UCSD-AML1 (cell line): Measurements from ENCODE around the gene KIF18B.
A peak's percentile ranks its signal among the peaks of the same experiment; 100 is the strongest.
"Not testable (repeated sequence)": the region's sequence is repeated elsewhere in the genome, so short reads cannot be mapped to it uniquely, and the experiment has no call there.

Experiments
- DNase-seq: peaks from one replicate; lab custom pipeline; 2025; ENCODE audit not compliant: unreplicated experiment; lab: John Stamatoyannopoulos, UW

Gene KIF18B

DNA sequence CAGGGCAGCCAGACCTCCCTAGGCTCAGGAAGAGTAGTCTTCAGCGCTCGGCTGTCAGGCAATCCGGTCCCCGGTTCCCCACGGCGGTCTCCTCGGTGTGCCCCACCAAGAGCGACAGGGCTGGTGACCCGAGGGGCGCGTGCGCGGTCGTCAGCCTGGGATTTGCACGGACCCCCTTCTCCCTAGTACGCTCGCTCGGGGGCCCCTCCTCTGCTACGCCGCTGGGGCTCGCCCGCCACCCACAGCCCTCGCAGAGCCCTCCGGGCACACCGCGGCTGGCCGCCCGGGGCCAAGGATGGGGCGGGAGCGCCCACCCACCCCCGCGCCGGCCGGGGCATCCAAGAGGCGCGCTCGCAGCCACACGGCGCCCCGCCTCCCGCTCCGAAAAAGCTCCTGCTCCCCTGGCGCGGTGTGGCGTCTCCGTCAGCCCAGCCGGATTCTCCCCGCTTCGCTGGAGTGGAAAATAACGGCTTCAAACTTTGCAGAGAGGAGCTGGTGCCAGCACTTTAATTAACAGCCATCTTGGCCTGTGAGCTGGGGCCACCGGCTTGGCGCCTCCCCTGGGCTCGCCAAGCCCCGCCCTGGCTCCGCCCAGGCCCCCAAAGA is 22.7 kb upstream of the KIF18B start:
- no peak for DNase-seq

DNA sequence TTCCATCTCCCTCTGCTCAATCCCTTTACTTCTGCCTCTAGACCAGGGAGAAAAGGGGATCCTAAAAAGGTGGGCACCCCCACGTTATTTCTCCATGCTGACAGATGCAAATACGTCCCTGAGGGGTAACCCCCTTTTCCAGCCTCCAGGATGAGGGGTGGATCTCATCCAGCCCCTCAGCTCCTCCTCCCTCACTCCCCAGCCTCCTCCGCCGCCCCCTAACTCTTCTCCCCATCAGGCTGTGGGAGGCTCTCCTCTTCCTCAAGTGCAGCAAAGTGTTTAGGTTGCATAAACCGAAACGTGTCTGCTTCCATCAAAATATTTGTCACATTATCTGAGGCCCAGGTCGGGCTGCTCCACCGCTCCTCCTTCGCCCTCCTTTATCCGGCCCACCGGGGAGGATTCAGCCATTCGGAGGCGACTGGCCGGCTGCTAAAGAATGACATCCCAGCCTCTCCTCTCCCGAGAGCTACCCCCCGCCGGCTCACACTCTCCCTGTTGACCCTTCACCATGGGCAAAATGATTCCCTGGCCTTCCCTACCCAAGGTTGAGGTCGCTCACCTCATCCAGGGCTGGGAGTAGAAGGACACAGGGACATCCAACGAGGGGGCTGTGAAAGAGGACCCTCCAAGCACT is 21.7 kb upstream of the KIF18B start:
- DNase-seq, result no peak

DNA sequence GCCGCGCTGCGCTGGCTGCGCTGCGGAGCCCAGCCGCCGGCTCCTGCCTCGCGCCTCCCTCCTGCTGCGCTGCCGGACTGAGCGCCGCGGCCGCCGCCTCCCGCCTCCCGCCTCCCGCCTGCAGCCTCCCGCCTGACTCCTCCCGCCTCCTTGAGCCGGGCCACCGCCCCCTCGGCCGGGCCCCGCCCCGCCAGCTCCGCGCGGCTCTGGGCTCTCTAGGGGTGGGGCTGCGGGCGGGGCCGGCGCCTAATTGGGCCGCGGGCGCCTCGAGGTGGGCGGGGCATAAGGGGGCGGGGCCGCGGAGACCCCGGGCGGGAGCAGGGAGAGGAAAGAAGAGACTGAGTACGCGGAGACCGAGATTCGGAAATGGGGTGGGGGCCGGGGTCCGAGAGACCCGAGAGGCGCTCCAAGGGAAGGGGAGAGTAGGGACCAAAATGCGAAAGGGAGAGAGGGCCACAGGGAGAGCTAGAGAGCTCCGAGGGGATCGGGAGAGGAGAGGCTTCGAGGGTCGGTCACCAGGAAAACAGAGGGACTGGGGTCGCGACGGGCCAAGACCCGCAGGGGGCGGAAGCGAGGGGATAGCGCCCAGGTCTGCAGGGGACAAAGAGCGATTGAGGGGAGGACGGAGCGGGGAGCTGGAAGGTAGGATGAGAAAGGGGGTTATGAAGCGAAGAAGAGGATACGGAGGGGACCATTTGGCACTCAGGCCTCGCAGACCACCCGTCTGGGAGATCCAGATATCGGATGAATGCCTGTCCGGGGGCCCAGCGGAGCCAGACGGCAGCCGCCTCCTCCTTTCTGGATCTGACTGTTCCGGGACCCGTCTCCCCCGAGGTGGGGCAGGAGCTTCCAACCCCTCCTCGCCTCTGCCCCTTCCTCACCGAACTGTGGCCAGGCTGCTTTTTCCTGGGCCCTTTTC is 20.9 kb upstream of the KIF18B start, which contains the start of gene C1QL1:
Gene C1QL1, minus strand, starts transcription at position 79 of the 919 bp plus-strand sequence. CDS start 255 bp downstream, outside the sequence.
- DNase-seq, result peak; percentile 92

DNA sequence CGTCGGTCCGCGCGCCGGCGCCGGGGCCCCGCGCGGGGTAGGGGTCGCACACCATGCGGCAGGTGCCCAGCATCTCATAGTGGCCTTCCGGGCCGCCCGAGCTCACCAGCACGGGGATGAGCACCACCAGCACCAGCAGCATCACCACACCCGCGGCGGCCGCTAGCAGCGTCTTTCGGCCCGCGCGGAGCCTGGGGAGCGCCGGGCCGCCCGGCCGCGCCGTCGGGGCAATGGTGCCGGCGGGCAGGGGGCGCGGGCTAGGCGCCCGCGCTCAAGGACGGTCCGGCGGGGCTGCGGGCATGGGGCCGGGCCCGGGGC is 20.3 kb upstream of the KIF18B start:
- DNase-seq, result no peak

DNA sequence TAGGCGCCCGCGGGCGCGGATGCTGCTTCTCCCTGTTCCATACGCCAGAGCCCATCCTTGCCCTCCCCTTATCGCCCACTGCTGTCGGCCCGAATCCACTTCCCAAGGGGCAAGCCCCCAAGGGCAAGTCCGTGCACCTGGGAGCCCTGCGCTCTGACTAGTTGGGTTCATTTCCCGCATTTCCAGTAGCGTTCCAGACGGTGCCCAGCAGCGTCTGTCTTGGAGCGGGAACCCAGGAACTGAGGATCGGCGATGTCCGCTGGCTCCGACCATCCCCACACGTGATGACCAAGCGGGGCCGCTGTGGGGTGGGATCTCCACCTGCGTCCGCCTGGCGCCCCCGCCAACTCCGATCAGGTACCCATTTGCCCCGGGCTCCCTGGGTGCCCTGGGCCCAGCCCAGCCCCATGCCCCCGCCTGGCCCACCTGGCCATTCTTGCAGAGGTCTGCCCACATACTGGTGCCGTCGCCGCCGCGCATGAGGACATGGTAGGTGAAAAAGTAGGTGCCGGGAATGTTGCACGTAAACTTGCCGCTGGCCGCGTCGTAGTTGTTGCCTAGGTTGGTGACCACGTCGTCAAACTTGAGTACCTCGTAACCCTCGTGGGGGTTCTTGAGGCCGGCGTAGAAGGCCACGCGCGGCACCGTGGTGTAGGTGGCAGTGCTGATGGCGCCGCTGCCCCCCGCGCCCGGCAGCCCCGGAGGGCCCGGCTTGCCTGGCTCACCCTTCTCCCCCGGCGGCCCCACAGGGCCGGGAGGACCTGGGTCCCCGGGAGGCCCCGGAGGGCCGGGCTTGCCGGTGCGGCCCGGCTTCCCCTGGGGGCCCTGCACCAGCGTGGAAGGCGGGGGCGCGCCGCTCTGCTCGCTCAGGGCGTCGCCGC is 19.7 kb upstream of the KIF18B start:
- no peak for DNase-seq

DNA sequence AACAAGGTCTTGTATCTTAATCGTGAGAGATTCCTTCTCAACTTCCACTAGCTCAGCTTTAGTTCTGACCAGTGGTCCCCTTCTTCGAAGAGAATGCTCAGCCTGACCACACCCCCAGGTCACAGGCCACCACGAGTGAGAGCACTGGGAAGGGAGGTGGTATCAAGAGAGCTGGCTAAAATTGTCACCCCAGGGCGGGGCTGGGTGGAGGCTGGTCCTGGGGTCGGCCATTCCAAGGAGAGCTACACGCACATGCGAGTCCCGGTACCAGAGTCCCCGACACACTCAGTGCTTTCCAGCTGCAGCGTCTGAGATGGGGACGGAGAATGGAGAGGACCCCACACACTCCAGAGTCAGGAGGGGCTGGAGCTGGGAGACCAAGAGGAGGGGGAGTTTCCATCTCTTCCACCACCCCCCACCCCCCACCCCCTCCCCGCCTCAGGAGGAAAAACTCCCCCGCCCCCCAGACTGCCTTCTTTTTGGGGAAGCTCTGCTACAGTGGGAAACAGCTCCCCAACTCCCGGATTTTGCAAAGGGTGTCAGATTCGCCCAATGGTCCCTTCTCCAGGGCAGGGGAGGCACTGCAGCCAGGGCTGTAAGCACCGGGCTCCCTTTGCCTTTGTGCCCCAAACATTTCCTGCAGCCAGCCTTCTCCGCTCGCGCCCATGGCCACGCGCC is 18.9 kb upstream of the KIF18B start:
- no peak for DNase-seq

DNA sequence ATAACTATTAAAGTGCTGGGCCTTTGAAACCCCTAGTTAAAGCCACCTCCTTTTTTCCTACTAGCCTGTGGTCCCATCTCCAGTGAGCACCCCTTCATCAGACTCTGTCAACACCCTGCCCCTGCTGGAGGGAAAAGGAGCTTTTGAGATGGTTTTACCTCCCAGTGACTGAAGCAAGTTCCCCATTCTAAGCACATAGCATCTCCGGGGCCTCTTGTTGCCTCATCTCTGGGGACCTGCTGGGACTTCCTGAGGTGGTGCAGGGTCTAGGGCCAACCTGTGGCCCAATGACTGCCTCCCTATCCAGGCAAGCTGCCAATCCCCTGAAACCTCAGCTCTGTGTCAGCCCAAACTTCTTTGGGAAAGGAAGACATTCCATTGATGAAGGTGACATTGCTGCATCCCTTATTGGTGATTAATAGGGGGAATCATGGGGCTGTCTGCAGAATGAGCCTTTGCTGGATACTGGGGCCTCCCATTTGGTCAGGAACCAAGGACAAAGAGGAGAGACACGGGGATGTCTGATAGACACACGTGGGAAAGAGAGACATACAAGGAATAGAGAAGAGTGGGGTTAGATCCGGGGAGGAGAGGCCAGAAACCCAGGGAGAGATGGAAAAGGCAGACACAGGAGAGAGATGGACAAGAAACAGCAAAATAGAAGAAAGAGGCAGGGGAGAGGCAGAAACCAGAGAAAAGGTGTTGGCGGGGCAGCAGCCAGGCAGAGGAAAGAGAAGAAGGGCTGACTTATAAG is 18.1 kb upstream of the KIF18B start:
- DNase-seq, result no peak

DNA sequence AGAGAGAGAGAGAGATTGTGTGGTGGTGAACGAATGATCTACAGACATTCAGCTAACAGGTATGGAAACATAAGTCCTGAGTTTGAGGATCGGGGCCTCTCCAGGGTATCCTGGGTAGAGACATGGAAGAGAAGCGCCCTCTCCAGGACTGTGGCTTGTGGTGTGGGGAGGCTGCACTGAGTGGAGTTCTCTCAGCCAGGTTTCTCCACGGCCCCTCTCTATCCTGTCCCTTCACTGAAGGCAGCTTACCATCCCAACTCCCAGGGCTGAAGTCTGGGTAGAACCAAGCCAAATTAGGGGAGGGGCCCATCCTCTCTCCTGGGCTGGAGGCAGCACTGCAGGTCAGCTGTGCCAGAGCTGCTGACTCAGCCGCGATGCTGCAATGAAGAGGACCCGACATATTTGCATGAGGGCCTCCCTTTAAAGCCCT is 14.4 kb upstream of the KIF18B start:
- DNase-seq, result no peak

DNA sequence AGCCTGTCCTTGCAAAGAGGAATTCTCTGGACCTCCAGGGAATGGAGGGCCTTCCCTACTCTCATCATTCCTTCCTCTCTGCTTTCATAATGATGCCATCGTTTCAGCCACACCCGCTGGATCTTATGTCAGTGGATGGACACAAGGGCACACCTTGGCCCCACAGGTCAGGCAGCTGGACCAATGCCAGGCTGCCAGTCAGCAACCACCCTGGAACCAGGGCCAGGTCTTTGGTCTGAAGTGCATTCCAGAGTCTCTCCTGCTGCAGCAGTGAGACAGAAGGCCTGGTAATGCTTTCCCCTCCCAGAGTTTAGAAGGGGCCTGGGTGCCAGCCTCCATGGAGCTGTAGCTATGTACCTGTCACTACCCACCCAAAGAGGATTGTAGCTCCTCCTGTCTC is 13.1 kb upstream of the KIF18B start:
- no peak for DNase-seq

DNA sequence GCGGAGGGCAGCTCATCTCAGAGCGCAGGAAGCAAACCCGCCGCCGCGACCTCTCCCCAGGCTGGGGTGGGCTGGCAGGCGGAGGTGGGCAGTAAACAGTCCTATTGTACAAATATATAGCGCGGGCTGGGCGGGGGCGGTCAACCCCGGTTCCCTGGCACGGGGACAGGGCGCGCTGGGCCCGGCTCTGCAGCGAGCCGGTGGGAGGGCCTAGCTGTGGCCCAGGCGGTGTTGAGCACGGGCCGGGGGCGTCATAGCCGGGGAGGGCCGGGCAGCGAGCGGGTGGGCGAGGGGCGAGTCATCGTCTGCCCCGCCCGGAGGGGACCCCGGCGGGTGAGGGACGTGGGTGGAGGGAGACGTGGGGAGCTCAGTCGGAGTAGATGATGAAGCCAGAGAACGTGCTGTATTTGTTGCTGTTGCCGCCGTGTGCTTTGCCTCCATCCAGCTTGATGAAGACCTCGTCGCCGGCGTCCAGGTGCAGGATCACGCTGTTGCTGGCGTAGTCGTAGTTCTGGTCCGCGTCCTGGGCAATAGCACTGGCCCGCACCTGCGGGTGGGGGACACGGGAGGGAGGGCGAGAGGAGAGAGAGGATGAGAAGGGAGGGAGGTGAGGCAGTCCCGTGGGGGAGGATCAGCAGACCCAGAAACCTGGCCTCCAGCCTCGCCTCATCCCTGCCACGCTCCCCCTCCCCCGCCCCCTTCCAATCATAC is 12.4 kb upstream of the KIF18B start:
- no peak for DNase-seq

DNA sequence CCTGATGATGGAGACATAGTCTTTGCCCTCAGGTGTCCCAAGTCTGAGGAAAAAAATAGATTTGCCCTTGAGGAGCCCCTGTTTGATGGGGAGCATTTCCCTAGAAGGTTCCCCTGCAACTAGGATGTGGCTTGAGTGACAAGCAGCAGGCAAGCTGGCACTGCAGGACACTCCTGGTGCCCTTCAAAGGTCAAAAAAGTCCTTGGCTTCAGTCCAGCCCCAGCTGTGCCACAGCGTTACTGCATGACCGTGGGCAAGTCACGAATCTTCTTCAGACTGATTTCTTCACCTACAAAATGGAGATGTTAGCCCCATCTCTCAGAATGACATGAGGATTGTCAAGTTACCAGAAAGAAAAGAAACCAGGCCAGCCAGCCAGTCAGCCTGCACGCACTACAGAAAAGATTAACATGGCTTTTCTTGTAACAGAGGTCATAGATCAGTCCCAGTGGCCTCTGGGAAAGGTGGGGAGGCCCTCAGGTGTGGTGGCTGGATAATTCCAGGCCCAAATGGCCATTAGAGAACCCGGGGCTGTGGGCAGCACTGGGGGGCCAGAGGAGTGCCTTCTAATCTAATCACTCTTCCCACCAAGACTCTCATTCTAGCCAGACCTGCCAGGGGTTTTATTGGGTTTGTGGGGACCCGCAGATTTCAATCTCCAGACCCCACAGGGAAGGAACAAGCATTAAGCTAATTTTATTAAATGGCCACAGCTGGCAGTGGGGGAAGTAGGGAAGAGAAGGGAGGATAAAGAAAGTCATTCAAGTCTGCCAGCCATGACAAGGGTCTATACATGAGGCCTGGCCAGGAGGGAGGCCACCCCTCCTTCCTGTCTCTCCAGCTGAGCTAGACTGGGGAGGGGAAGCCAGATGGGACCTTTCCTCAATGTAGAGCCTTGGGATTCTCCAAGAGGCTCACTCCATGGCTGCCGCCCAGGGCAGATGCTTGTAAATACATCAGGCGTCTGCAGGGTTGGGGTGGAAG is 9.7 kb upstream of the KIF18B start:
- DNase-seq, result no peak

DNA sequence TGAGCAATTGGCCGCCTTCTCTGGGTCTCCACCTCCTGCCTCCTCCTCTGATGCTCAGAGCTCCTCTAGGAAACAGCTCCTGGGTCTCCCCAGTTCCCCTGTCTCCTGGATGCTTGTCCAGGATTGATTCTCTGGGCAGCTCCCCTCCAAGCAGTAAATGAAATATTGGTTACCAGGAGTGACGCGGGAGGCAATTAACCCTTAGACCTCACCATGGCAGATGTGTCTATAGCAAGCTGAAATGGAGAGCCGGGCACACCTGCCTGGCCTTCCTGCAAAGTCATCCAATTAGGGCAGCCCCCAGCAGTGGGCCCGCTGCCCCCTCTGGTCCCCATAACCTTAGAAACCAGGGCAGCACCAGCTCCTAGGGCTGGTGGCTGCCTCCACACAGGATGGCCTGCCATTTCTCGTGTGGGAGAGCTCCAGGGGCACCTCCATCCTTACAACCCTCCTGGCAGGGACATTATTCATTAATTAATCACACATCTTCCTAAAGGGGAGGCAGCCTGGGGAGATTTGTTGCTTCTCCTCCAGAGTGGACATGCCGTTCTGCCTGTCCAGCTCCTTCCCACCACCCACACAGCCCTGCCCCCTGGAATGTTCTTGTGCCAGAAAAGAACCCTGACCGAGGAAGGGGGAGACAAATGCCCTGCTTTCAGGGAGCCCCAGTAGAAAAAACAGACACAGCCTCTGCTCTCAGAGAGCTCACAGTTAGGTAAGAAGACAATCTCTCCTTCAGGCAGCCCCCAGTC is 8.3 kb upstream of the KIF18B start:
- no peak for DNase-seq

DNA sequence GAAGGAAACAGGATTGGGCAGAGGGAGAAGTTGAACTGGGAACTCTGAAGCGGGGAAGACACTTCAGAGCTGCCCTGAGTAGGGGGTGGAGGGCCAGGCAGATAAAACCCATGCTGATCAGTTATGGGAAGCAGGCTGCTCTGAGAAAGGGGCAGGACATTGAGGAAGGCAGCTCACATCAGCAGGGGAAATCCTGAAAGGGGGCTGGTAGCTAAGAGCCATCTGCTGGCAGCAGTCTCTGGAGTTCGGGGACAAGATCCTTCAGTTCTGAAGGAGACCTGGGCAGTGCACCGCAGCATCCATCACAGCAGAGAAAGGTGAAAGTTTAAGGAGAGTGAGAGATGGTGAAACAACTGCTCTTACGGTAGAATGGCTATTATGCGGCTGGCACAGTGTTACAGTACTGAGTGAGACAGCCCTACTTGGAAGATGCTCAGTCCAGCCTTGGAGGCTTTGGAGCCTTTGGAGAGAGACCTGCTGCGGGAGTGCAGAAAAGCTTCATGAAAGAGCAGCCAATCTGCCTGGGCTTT is 5.4 kb upstream of the KIF18B start:
- DNase-seq, result no peak

DNA sequence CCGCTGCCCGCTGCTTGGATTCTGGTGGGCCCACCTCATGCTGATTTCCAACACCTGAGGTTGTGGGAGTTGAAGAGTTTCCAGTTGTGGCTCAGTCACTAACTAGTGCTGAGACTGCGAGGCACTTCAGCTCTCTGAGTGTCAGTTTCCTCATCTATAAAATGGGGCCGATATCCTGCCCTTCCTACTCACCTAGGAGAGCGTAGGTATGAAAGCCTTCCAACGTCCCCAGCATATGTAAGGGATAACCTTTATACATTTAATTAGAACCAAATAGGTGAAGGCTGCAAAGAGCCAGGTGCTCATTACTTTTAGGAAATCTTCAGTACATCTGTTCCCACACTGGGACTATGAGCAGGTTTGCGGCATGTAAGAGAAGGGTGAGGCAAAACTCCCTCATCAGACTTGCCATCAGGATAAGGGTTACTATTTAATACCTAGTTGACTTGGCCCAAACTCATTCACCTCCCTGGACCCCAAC is 782 bp upstream of the KIF18B start:
- DNase-seq, result no peak

DNA sequence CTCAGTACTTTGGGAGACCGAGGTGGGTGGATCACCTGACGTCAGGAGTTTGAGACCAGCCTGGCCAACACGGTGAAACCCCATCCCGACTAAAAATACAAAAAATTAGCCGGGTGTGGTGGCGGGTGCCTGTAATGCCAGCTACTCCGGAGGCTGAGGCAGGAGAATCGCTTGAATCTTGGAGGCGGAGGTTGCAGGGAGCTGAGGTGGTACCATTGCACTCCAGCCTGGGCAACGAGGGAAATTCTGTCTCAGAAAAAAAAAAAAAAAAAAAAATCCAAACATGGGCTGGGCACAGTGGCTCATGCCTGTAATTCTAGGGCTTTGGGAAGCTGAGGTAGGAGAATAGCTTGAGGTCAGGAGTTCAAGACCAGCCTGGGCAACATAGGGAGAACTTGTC is 1.9 kb downstream of the KIF18B start:
- DNase-seq, result not testable (repeated sequence)

DNA sequence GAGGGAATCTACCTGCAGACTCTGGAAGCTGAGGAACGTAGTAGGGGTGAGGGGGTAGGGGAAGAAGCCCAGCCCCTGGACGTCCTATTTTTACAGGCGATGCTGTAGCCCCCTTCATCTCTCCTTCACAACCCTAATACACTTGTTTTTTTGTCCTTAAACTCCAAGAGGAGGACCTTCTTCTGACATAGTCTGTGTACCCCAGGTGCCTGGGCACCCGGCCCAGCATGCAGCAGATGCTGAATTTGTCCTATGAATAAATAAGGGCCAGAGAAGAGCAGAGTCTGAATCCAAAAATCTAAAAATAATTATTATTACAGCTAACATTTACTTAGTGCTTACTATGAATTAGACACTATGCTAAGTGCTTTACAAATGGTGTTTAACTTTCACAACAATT is 5.1 kb downstream of the KIF18B start:
- no peak for DNase-seq
